Brain microvascular endothelial cell (primary cell): ENCODE results near the gene RAPGEF1.
"Not testable (repeated sequence)": the region's sequence is repeated elsewhere in the genome, so short reads cannot be mapped to it uniquely, and the experiment has no call there.

Experiments used
- DNase-seq: peaks from one replicate; pipeline ENCODE4 v3.0.0-alpha.2; 2020
- H3K27ac ChIP-seq: fragments of 250-450 bp; sonication (Bioruptor Pico); 2 replicates; pipeline ENCODE4 v1.5.1; 2020; ENCODE audit warnings: mild to moderate bottlenecking, moderate library complexity
- H3K27me3 ChIP-seq: fragments of 250-450 bp; sonication (Bioruptor Pico); replicated peaks from 2 replicates; pipeline ENCODE4 v1.5.1; 2020; ENCODE audit warnings: mild to moderate bottlenecking
- H3K36me3 ChIP-seq: fragments of 250-450 bp; sonication (Bioruptor Pico); replicated peaks from 2 replicates; pipeline ENCODE4 v1.5.1; 2020; ENCODE audit warnings: mild to moderate bottlenecking
- H3K4me3 ChIP-seq: 2 replicates; pipeline ENCODE4 v1.5.1; 2011; ENCODE audit warnings: low read depth, mild to moderate bottlenecking, control low read depth, low read length, moderate library complexity
- CTCF ChIP-seq: IDR thresholded peaks from 2 replicates; pipeline ENCODE4 v1.5.1; 2011; ENCODE audit warnings: low read depth, mild to moderate bottlenecking, moderate library complexity, low read length, control low read depth, inconsistent platforms; ENCODE audit errors: missing control alignments
- in situ Hi-C: cut with HindIII; loops from 2 replicates; pipeline ENCODE4 v1.10.0; 2017; ENCODE audit warnings: low sequenced_read_pairs, low pct_ligation_motif_present

RAPGEF1 gene

GRCh38 chr9:131657037-131657377 is 82.9 kb downstream of the RAPGEF1 start:
- in situ Hi-C loops: no loop called here
- Histone ChIP-seq H3K4me3 (no peak overlapping the region), H3K27me3 (no peaks in the 10 kb centered on the region), H3K36me3 (no peaks in the 10 kb centered on the region), H3K27ac (peak overlapping the region; percentile 89)
- TF ChIP-seq CTCF: no peak
- no peak for DNase-seq

- Histone ChIP-seq H3K27me3 (no peaks in the 10 kb centered on the region), H3K27ac (no peak overlapping the region), H3K36me3 (no peaks in the 10 kb centered on the region), H3K4me3 (no peak overlapping the region)
- no peak for DNase-seq
- in situ Hi-C loops: no loop called here
- no peak for TF ChIP-seq CTCF
These were observed 83.4 kb downstream of the RAPGEF1 start for GRCh38 chr9:131656356-131657036.

GRCh38 chr9:131654369-131654768 is 85.5 kb downstream of the RAPGEF1 start:
- H3K36me3 ChIP-seq, H3K27me3 ChIP-seq, DNase-seq, in situ Hi-C loops, H3K4me3 ChIP-seq, H3K27ac ChIP-seq: not testable (repeated sequence)

- no peaks in the 10 kb centered on the region for H3K36me3 ChIP-seq
- in situ Hi-C loops: no loop called here
- TF ChIP-seq CTCF: no peak
- no peak for DNase-seq
- H3K27me3 ChIP-seq: no peaks in the 10 kb centered on the region
- no peak overlapping the region for H3K4me3 ChIP-seq
- H3K27ac ChIP-seq: no peak overlapping the region
These were observed 88.3 kb downstream of the RAPGEF1 start for GRCh38 chr9:131651599-131651998.

- TF ChIP-seq CTCF: no peak
- Histone ChIP-seq H3K27me3 (no peaks in the 10 kb centered on the region), H3K36me3 (no peaks in the 10 kb centered on the region), H3K27ac (no peak overlapping the region), H3K4me3 (no peak overlapping the region)
- no peak for DNase-seq
- in situ Hi-C loops: no loop called here
These were observed 88.7 kb downstream of the RAPGEF1 start for GRCh38 chr9:131651160-131651559.

GRCh38 chr9:131650254-131650653 is 89.6 kb downstream of the RAPGEF1 start:
- in situ Hi-C loops: no loop called here
- H3K27ac ChIP-seq: no peak overlapping the region

More at GRCh38 chr9:131650254-131650653, 89.6 kb downstream of the RAPGEF1 start:
- Histone ChIP-seq H3K36me3 (no peaks in the 10 kb centered on the region), H3K27me3 (no peaks in the 10 kb centered on the region), H3K4me3 (no peak overlapping the region)
- no peak for DNase-seq
- TF ChIP-seq CTCF: no peak
